OCI-LY7 (cell line): ENCODE results near the gene SCAND1.

Experiments
- CTCF ChIP-seq: fragments of 200-600 bp; sonication (generic); conservative IDR thresholded peaks from 2 replicates; pipeline ENCODE4 v1.5.1; 2014; ENCODE audit warnings: mild to moderate bottlenecking, antibody characterized with exemption, low read length, moderate library complexity, mixed read lengths
- EZH2phosphoT487 ChIP-seq: fragments of 200-600 bp; sonication (generic); IDR thresholded peaks from 2 replicates; pipeline ENCODE4 v1.6.1; 2018; ENCODE audit warnings: low read depth, borderline replicate concordance, mild to moderate bottlenecking, mixed run types, antibody characterized with exemption, low read length, moderate library complexity, mixed read lengths

- no peak for TF ChIP-seq CTCF
- no peak for TF ChIP-seq EZH2phosphoT487
Measured at GRCh38 chr20:35954907-35955251, 577 bp upstream of the SCAND1 start.
